Karpas-422 (cell line): ENCODE results near the gene ANXA8. TPM values are rescaled to one million over a fixed set of nuclear protein-coding genes. Genes with fewer than 3 reads are reported as not detected.
"Not testable (repeated sequence)": the region's sequence is repeated elsewhere in the genome, so short reads cannot be mapped to it uniquely, and the experiment has no call there.

Source experiments
- DNase-seq: peaks from one replicate; pipeline ENCODE4 v3.0.0-alpha.2; 2015
- H2AFZ ChIP-seq: fragments of 200-600 bp; sonication (generic); 2 replicates; pipeline ENCODE4 v1.6.1; 2014; ENCODE audit warnings: antibody characterized with exemption, low read length, mixed read lengths
- H3K27ac ChIP-seq: fragments of 200-600 bp; sonication (generic); 2 replicates; pipeline ENCODE4 v1.5.1; 2014; ENCODE audit warnings: mild to moderate bottlenecking, low read length, moderate library complexity
- H3K27me3 ChIP-seq: fragments of 200-600 bp; sonication (generic); 2 replicates; pipeline ENCODE4 v1.6.1; 2014; ENCODE audit warnings: low read length, mixed read lengths
- H3K36me3 ChIP-seq: fragments of 200-600 bp; sonication (generic); 2 replicates; pipeline ENCODE4 v1.6.1; 2014; ENCODE audit warnings: low read length, mixed read lengths; ENCODE audit not compliant: insufficient read depth
- H3K4me1 ChIP-seq: fragments of 200-600 bp; sonication (generic); 2 replicates; pipeline ENCODE4 v1.6.1; 2014; ENCODE audit warnings: mild to moderate bottlenecking, low read length, mixed read lengths
- H3K4me2 ChIP-seq: fragments of 200-600 bp; sonication (generic); 2 replicates; pipeline ENCODE4 v1.6.1; 2014; ENCODE audit warnings: low read length, low read depth, mild to moderate bottlenecking; ENCODE audit not compliant: poor library complexity, severe bottlenecking
- H3K4me3 ChIP-seq: fragments of 200-600 bp; sonication (generic); 2 replicates; pipeline ENCODE4 v1.5.1; 2014; ENCODE audit warnings: mild to moderate bottlenecking, antibody characterized with exemption, low read length, mixed read lengths
- H3K79me2 ChIP-seq: fragments of 200-600 bp; sonication (generic); 2 replicates; pipeline ENCODE4 v1.6.1; 2014; ENCODE audit warnings: mild to moderate bottlenecking, low read length, mixed read lengths
- H3K9ac ChIP-seq: fragments of 200-600 bp; sonication (generic); 2 replicates; pipeline ENCODE4 v1.6.0; 2014; ENCODE audit warnings: low read length
- H3K9me2 ChIP-seq: fragments of 200-600 bp; sonication (generic), shearing (Covaris generic); replicated peaks from 2 replicates; pipeline ENCODE4 v1.6.0; 2014; ENCODE audit warnings: mild to moderate bottlenecking, low read length, moderate library complexity; ENCODE audit not compliant: insufficient read depth
- H3K9me3 ChIP-seq: fragments of 300-700, 200-600 bp; sonication (generic); 2 replicates; pipeline ENCODE4 v1.6.1; 2014; ENCODE audit warnings: low read length, mixed read lengths
- H4K20me1 ChIP-seq: fragments of 200-600 bp; sonication (generic); 2 replicates; pipeline ENCODE4 v1.6.1; 2014; ENCODE audit warnings: mild to moderate bottlenecking, antibody characterized with exemption, low read length, low read depth; ENCODE audit not compliant: insufficient read depth
- total RNA-seq: library from RNA; depleted of rRNA; stranded (reverse); fragments of >200 nt; shearing (Covaris generic); gene quantifications from 2 replicates; pipeline ENCODE4 v1.2.3, GENCODE V29; 2014; ENCODE audit warnings: low replicate concordance; rRNA removed

Gene ANXA8, protein sequence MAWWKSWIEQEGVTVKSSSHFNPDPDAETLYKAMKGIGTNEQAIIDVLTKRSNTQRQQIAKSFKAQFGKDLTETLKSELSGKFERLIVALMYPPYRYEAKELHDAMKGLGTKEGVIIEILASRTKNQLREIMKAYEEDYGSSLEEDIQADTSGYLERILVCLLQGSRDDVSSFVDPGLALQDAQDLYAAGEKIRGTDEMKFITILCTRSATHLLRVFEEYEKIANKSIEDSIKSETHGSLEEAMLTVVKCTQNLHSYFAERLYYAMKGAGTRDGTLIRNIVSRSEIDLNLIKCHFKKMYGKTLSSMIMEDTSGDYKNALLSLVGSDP
- total RNA-seq = not detected in 2 replicates

DNA sequence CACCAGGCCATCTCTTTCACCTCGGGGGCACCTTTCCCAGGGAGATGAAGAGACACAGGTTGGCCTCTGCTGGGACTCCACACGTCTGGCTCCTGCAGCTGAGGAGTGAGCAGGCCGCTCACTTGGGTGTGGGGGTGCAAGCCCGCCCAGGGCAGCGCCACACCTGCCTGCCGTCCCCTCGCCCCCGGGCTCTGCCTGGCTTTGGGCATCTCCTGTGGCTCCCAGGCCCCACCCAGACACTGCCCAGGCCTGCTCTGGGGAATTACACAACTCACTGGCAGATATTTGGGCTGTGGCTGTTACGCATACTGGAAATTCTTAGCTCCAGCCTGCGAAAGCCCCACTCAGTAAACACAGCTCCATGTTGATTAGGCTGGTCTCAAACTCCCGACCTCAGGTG, at the start of gene ANXA8:
ANXA8 (minus strand) TSS at position 193 of the 400 bp plus-strand sequence; CDS start at position 11, 182 bp downstream.
- not testable (repeated sequence) for DNase-seq, H3K36me3 ChIP-seq, H3K27ac ChIP-seq, H3K4me1 ChIP-seq, H3K79me2 ChIP-seq, H3K9me2 ChIP-seq, H3K4me2 ChIP-seq, H3K4me3 ChIP-seq, H3K9me3 ChIP-seq, H4K20me1 ChIP-seq, H3K27me3 ChIP-seq, H3K9ac ChIP-seq, H2AFZ ChIP-seq

DNA sequence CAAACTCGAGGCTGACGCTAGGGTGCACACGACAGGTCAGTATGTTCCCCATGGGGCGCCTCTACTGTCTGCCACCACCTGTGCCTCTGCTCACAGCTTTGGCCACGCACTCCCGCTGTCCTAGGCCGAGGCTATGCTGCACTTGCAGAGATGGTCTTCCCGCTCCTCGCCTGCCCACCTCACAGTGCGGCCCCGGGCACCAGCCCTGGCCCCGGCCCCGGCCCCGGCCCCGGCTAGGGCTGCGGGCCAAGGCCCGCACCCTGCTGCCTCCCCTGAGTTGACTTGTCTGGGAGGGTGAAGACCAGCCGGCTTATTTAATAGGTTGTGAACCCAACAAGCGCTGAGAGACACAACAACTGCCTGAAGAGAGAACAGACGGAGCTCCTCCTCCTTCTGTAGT, 39.6 kb upstream of the ANXA8 start, which contains the start of gene AGAP9:
AGAP9 (minus strand) TSS at position 164 of the 400 bp plus-strand sequence; CDS start at position 52, 112 bp downstream.
- H3K4me1 ChIP-seq, H3K27ac ChIP-seq: not testable (repeated sequence)

DNA sequence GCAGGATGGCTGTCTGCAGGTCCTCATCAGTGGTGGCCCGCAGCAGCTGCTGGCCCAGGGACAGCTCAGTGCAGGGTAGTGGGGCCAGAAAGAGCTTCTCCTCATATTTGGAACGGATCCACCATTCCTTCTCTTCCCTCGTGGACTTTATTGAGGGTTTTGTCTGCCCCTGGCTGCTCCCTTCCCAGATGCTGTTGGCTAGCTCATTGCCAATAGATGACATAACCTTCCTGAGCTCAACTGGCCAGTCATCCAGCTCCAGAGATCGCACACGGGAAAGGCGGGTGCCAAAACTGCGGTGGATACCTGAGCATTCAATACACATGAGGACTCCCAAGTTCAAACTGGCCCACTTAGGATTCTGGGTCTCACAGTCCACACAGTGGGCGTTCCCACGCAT, 18.4 kb upstream of the ANXA8 start:
- not testable (repeated sequence) for H3K36me3 ChIP-seq, H3K4me2 ChIP-seq, H3K4me3 ChIP-seq, H3K4me1 ChIP-seq, DNase-seq, H3K9me3 ChIP-seq, H3K9ac ChIP-seq, H3K27ac ChIP-seq, H4K20me1 ChIP-seq, H3K79me2 ChIP-seq, H2AFZ ChIP-seq, H3K27me3 ChIP-seq, H3K9me2 ChIP-seq

More for the DNA sequence above, 39.6 kb upstream of the ANXA8 start, which contains the start of gene AGAP9:
- H3K79me2 ChIP-seq, DNase-seq, H3K9me2 ChIP-seq, H3K4me2 ChIP-seq, H3K9ac ChIP-seq, H3K9me3 ChIP-seq, H3K27me3 ChIP-seq, H3K4me3 ChIP-seq, H4K20me1 ChIP-seq, H3K36me3 ChIP-seq, H2AFZ ChIP-seq: not testable (repeated sequence)

DNA sequence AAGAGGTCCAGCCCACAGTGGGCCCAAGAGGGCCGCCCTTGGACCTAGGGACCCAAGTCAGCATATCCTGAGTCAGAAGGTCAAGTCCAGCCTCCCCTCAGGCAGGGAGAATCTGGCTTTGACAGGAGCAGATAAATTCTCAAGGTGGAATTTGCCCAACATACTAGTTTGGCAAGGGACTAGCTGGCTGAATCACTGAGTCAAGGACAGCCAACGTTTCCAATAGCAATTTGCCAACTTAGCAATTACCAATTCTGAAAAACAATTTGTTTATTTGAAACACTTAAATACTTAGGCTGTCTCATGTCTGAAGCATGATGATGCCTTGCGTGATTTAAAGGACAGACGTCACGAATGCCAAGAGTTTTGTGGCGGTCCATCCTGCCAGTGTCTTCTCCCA, 10.3 kb upstream of the ANXA8 start:
- H3K9ac ChIP-seq = not testable (repeated sequence)

DNA sequence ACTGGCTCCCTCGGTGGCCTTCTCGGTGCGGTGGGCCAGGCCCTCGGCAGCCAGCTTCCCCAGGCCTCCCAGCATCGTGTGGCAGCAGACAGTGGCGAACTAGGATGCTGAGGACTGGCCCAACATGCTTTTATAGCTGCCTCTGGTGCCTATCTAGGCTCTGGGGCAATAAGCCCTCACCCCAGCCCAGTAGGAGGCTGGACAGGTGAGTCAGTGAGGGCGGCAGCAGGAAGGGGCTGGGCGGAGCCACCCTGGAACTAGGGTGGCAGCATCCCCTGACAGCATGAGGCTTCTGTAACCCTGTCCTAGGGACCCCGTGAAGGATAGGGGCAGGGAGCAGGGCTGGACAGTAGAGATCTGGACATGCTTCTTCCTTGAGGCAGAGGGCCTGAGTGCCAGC, 7.7 kb upstream of the ANXA8 start, which contains the start of gene FAM25G:
FAM25G (minus strand) TSS at position 101 of the 400 bp plus-strand sequence; CDS start at position 75, 26 bp downstream.
- not testable (repeated sequence) for H3K9ac ChIP-seq, H3K27ac ChIP-seq, H3K27me3 ChIP-seq, H3K4me3 ChIP-seq, H3K9me3 ChIP-seq, DNase-seq, H3K9me2 ChIP-seq, H3K36me3 ChIP-seq, H4K20me1 ChIP-seq, H2AFZ ChIP-seq, H3K79me2 ChIP-seq, H3K4me2 ChIP-seq, H3K4me1 ChIP-seq

More for the DNA sequence above, 10.3 kb upstream of the ANXA8 start:
- not testable (repeated sequence) for H3K4me1 ChIP-seq, H4K20me1 ChIP-seq, H3K27ac ChIP-seq, H3K9me2 ChIP-seq, H3K4me3 ChIP-seq, H3K36me3 ChIP-seq, H2AFZ ChIP-seq, H3K79me2 ChIP-seq, H3K9me3 ChIP-seq, H3K27me3 ChIP-seq, DNase-seq, H3K4me2 ChIP-seq

DNA sequence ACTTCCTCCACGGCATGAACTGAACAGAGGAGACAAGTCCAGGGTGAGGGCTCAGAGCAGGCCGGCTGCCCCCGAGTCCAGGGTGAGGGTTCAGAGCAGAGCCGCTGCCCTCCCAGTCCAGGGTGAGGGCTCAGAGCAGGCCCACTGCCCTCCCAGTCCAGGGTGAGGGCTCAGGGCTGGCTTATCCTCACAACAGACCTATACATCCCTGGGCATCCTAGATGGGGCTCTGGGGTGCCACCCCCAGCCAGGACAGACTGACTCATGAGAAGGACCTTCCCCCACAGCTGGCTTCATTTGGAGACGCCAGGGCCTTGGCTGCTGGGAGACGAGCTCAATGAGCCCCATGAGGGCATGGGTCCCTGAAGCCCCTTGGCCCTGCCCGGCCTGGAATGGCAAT, 5.7 kb upstream of the ANXA8 start:
- H3K9me3 ChIP-seq, H3K4me2 ChIP-seq, H3K4me3 ChIP-seq: not testable (repeated sequence)

DNA sequence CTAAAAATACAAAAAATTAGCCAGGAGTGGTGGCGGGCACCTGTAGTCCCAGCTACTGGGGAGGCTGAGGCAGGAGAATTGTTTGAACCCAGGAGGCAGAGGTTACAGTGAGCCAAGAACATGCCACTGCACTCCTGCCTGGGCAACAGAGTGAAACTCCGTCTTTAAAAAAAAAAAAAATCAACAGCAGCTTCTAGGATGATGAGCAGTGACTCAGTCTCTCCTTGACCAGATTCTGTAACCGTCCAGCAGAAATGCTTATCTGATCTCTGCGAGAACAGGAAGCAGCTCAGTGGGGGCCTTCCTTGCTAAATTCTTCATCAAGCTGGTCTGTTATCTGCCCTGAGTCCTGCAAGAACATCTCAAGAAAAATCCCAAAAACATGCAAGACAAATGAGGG, 2.0 kb upstream of the ANXA8 start:
- H4K20me1 ChIP-seq, H3K4me2 ChIP-seq, H3K27ac ChIP-seq, H3K4me1 ChIP-seq, DNase-seq, H3K4me3 ChIP-seq, H3K9ac ChIP-seq, H3K9me2 ChIP-seq, H3K9me3 ChIP-seq, H2AFZ ChIP-seq, H3K27me3 ChIP-seq, H3K79me2 ChIP-seq, H3K36me3 ChIP-seq: not testable (repeated sequence)

More for the DNA sequence above, 5.7 kb upstream of the ANXA8 start:
- not testable (repeated sequence) for H3K9me2 ChIP-seq, H4K20me1 ChIP-seq, H3K9ac ChIP-seq, DNase-seq, H2AFZ ChIP-seq, H3K27ac ChIP-seq, H3K27me3 ChIP-seq, H3K79me2 ChIP-seq, H3K36me3 ChIP-seq, H3K4me1 ChIP-seq

DNA sequence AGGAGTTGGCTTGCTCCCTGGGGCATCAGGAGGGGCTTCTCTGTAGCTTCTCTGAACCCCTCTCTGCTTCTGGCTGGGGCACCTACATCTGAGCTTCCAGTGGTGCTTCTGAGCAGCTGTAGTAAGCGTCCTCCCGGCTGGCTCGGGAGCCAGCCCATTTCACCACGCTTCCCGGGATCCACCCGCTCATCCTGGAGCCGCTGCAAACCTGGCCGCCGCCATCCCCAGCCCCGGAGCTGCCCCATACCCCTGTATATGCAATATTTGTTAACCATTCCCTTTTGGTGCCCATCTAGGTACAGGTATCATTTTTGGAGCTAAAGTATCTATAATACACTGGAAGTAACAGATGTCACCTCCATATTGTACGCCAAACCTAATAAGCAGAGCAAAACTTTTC, 871 bp upstream of the ANXA8 start:
- not testable (repeated sequence) for H3K36me3 ChIP-seq, DNase-seq, H3K27ac ChIP-seq, H2AFZ ChIP-seq, H3K9me2 ChIP-seq, H3K4me1 ChIP-seq, H3K9ac ChIP-seq, H3K27me3 ChIP-seq, H3K4me3 ChIP-seq, H3K79me2 ChIP-seq, H4K20me1 ChIP-seq, H3K4me2 ChIP-seq, H3K9me3 ChIP-seq
